IMR-90 (cell line): ENCODE data around the gene GLIS1. TPM values are rescaled to one million over a fixed set of nuclear protein-coding genes. Genes with fewer than 3 reads are reported as not detected.

Experiments
- ATAC-seq: fragments of 200-7000 bp; cut with Tn5 transposase; 2 replicates; pipeline ENCODE4 v1.9.1; 2020; ENCODE audit warnings: low read depth, mild to moderate bottlenecking, moderate library complexity
- BruUV-seq: library from RNA; stranded (reverse); fragments of 400-500 nt; replicated peaks from 2 replicates; lab custom pipeline; 2021; lab: Mats Ljungman, UMichigan
- CTCF ChIA-PET: fragments of 300-600 bp; formaldehyde crosslinking; extraction: SDS; loops from one replicate; lab custom pipeline; 2021; ENCODE audit warnings: antibody characterized with exemption; lab: Yijun Ruan, JAX
- POLR2A ChIA-PET: fragments of 300-600 bp; sonication (Branson Sonifier 250); formaldehyde crosslinking; loops from one replicate; lab custom pipeline; 2022; ENCODE audit warnings: antibody characterized with exemption; ENCODE audit not compliant: unreplicated experiment; lab: Charles Lee
- DNase-seq: peaks from one replicate; pipeline ENCODE4 v3.0.0; 2013
- H2AFZ ChIP-seq: replicated peaks from 2 replicates; pipeline ENCODE3; 2013; ENCODE audit warnings: low read length, mild to moderate bottlenecking; ENCODE audit not compliant: poor library complexity
- H2AK5ac ChIP-seq: 2 replicates; pipeline ENCODE4 v1.6.1; 2013; ENCODE audit warnings: low read depth, low read length, inconsistent platforms
- H2AK9ac ChIP-seq: replicated peaks from 2 replicates; pipeline ENCODE3; 2013; ENCODE audit warnings: mild to moderate bottlenecking, low read depth, low read length, moderate library complexity; ENCODE audit not compliant: poor library complexity
- H2BK120ac ChIP-seq: 2 replicates; pipeline ENCODE4 v1.6.1; 2013; ENCODE audit warnings: low read depth, low read length, inconsistent platforms
- H2BK15ac ChIP-seq: 3 replicates; pipeline ENCODE4 v1.6.1; 2013; ENCODE audit warnings: low read depth, low read length, inconsistent platforms
- H2BK20ac ChIP-seq: 2 replicates; pipeline ENCODE4 v1.6.1; 2013; ENCODE audit warnings: low read depth, mild to moderate bottlenecking, inconsistent platforms, low read length, moderate library complexity
- H2BK5ac ChIP-seq: 2 replicates; pipeline ENCODE4 v1.6.1; 2013; ENCODE audit warnings: mild to moderate bottlenecking, low read depth, low read length, inconsistent platforms; ENCODE audit not compliant: poor library complexity, severe bottlenecking
- H3K14ac ChIP-seq: replicated peaks from 2 replicates; pipeline ENCODE4 v1.6.1; 2013; ENCODE audit warnings: low read depth, low read length, inconsistent platforms
- H3K18ac ChIP-seq: 2 replicates; pipeline ENCODE4 v1.6.1; 2013; ENCODE audit warnings: low read depth, low read length, control low read depth
- H3K23ac ChIP-seq: 2 replicates; pipeline ENCODE4 v1.6.1; 2013; ENCODE audit warnings: low read depth, low read length, inconsistent platforms
- H3K27ac ChIP-seq: 2 replicates; pipeline ENCODE4 v1.5.1; 2013; ENCODE audit warnings: mild to moderate bottlenecking, control low read depth, low read length; ENCODE audit not compliant: insufficient read depth
- H3K27me3 ChIP-seq: 2 replicates; pipeline ENCODE4 v1.6.1; 2013; ENCODE audit warnings: low read length; ENCODE audit not compliant: control insufficient read depth, insufficient read depth
- H3K36me3 ChIP-seq: 2 replicates; pipeline ENCODE4 v1.6.1; 2013; ENCODE audit warnings: low read length, mixed read lengths; ENCODE audit not compliant: control insufficient read depth, insufficient read depth
- H3K4ac ChIP-seq: 2 replicates; pipeline ENCODE4 v1.6.1; 2013; ENCODE audit warnings: low read depth, low read length, inconsistent platforms
- H3K4me1 ChIP-seq: 2 replicates; pipeline ENCODE4 v1.6.1; 2013; ENCODE audit warnings: low read length, mixed read lengths; ENCODE audit not compliant: control insufficient read depth, insufficient read depth
- H3K4me2 ChIP-seq: 2 replicates; pipeline ENCODE4 v1.6.1; 2013; ENCODE audit warnings: low read depth, mild to moderate bottlenecking, control low read depth, low read length, moderate library complexity
- H3K4me3 ChIP-seq: 2 replicates; pipeline ENCODE4 v1.5.1; 2013; ENCODE audit warnings: low read depth, mild to moderate bottlenecking, control low read depth, low read length, moderate library complexity; ENCODE audit not compliant: insufficient read depth
- H3K56ac ChIP-seq: 2 replicates; pipeline ENCODE4 v1.6.1; 2013; ENCODE audit warnings: low read length, inconsistent platforms; ENCODE audit not compliant: insufficient read depth; ENCODE audit errors: extremely low read depth
- H3K79me1 ChIP-seq, 2 experiments: 2 replicates each; pipeline ENCODE4 v1.6.1; 2013; ENCODE audit warnings: low read length in 2 of 2, inconsistent platforms in 1 of 2, low read depth in 1 of 2
- H3K9ac ChIP-seq: 2 replicates; pipeline ENCODE4 v1.6.1; 2013; ENCODE audit warnings: low read depth, low read length, control low read depth
- H3K9me1 ChIP-seq: 2 replicates; pipeline ENCODE4 v1.6.1; 2013; ENCODE audit warnings: low read length, inconsistent platforms; ENCODE audit not compliant: insufficient read depth
- H3K9me3 ChIP-seq: 2 replicates; pipeline ENCODE4 v1.6.1; 2013; ENCODE audit warnings: low read length; ENCODE audit not compliant: control insufficient read depth, insufficient read depth
- H4K20me1 ChIP-seq: 2 replicates; pipeline ENCODE4 v1.6.1; 2013; ENCODE audit warnings: low read length, inconsistent platforms; ENCODE audit not compliant: insufficient read depth
- H4K5ac ChIP-seq: 2 replicates; pipeline ENCODE4 v1.6.1; 2013; ENCODE audit warnings: mild to moderate bottlenecking, low read depth, low read length, control low read depth
- H4K8ac ChIP-seq, 2 experiments: 2 replicates each; pipeline ENCODE4 v1.6.1; 2013; ENCODE audit warnings: low read depth in 2 of 2, low read length in 2 of 2, control low read depth in 1 of 2, inconsistent platforms in 1 of 2
- H4K91ac ChIP-seq: 2 replicates; pipeline ENCODE4 v1.6.1; 2013; ENCODE audit warnings: low read depth, low read length, inconsistent platforms; ENCODE audit not compliant: insufficient read depth
- BHLHE40 ChIP-seq: fragments of 150-350 bp; IDR thresholded peaks from 2 replicates; pipeline ENCODE4 v1.6.1; 2016; ENCODE audit warnings: mild to moderate bottlenecking, low read depth, low read length
- ELK1 ChIP-seq: fragments of 150-350 bp; IDR thresholded peaks from 2 replicates; pipeline ENCODE4 v1.6.1; 2016; ENCODE audit warnings: low read depth, mild to moderate bottlenecking, low read length, moderate library complexity, borderline replicate concordance
- SMC3 ChIP-seq: fragments of 150-350 bp; IDR thresholded peaks from 2 replicates; pipeline ENCODE4 v1.6.1; 2016; ENCODE audit warnings: low read depth, mild to moderate bottlenecking, antibody characterized with exemption, low read length, moderate library complexity
- WGBS, 2 experiments: methylation state at CpG; one replicate each; pipeline versions ENCODE4 v1.1.5 to v1.1.7; 2013; ENCODE audit warnings: missing lambda C conversion rate in 2 of 2; ENCODE audit not compliant: insufficient read length in 1 of 2; ENCODE audit errors: extremely low coverage in 2 of 2; 5-methylcytosine and 5-hydroxymethylcytosine counted together
- dilution Hi-C: fragments of 300-500 bp; cut with HindIII; formaldehyde crosslinking; loops from one replicate; pipeline ENCODE4 v1.14.3; 2018; ENCODE audit warnings: low sequenced_read_pairs; ENCODE audit not compliant: unreplicated experiment
- in situ Hi-C: fragments of 300-500 bp; cut with MboI; formaldehyde crosslinking; loops from 3 replicates; pipeline ENCODE4 v1.14.3; 2019; ENCODE audit warnings: low sequenced_read_pairs, inconsistent platforms, mixed read lengths
- intact Hi-C: fragments of 100-400 bp; cut with micrococcal nuclease; formaldehyde crosslinking; loops from 2 replicates; pipeline ENCODE4 v1.10.0; 2022
- polyA plus RNA-seq, 3 experiments: library from polyadenylated mRNA; depleted of rRNA; stranded (reverse); fragments of >200 nt; gene quantifications; 2 replicates each; pipeline ENCODE4 v1.2.3, GENCODE V29; 2012; ENCODE audit warnings: low replicate concordance in 1 of 3
- total RNA-seq: library from RNA; depleted of rRNA; stranded (reverse); fragments of >200 nt; gene quantifications from 2 replicates; pipeline ENCODE4 v1.2.3, GENCODE V29; 2012

Gene GLIS1
- total and polyA plus RNA-seq, 2 of the 4 experiments (the other 2 are of a cell fraction), result 0.18 to 2.3 TPM

GRCh38 chr1:53552981-53553733 lies 185.8 kb downstream of the GLIS1 start:
- DNase-seq (peak; percentile 45), ATAC-seq (no peak)
- H2BK15ac ChIP-seq, result no peak overlapping the region
- H3K36me3 ChIP-seq, result peaks cover 2% of the 10 kb centered on the region; the same call in 1 of the 2 replicates
- H2BK20ac ChIP-seq, result no peak overlapping the region
- peaks cover 23% of the 10 kb centered on the region for H4K20me1 ChIP-seq
- in situ Hi-C loops (no loop called here), dilution Hi-C loops (no loop called here), intact Hi-C loops (no loop called here)
- H2AK5ac ChIP-seq, result no peak overlapping the region
- H3K14ac ChIP-seq, result no peak overlapping the region
- H2BK120ac ChIP-seq, result no peak overlapping the region
- ChIA-PET CTCF (interaction anchor here (1.0 to 1.5 kb wide), 4 partner anchors 10 to 20 kb away, joined by 3 to 4 read pairs (median 3); no protein-coding TSS in a partner anchor), POLR2A (no interaction called here)
- H3K4me3 ChIP-seq, result no peak overlapping the region
- no peaks in the 10 kb centered on the region for H3K27me3 ChIP-seq
- no peak overlapping the region for H4K91ac ChIP-seq
- H3K56ac ChIP-seq, result no peak overlapping the region
- H4K8ac ChIP-seq, result no peak overlapping the region
- H3K4me1 ChIP-seq, result peaks cover 4% of the 10 kb centered on the region; the same call in 1 of the 2 replicates
- no peaks in the 10 kb centered on the region for H3K9me3 ChIP-seq
- H3K79me1 ChIP-seq, result peaks cover 0 to 16% of the 10 kb centered on the region in 2 experiments; a peak in 1 of 4 replicates
- no peak overlapping the region for H4K5ac ChIP-seq
- no peak overlapping the region for H2BK5ac ChIP-seq
- BruUV-seq, result no TSS peak
- no peak overlapping the region for H3K23ac ChIP-seq
- 72% methylated on average over 3 of the region's 10 CpGs; no CpG with 5 or more reads in 1 of the 2 experiments for WGBS, 2 experiments
- peaks cover 17% of the 10 kb centered on the region for H3K9me1 ChIP-seq
- H3K18ac ChIP-seq, result no peak overlapping the region
- no peak overlapping the region for H3K4ac ChIP-seq
- TF ChIP-seq SMC3, result no peak
- TF ChIP-seq BHLHE40, result peak; percentile 16; the same call in 1 of the 2 replicates
- TF ChIP-seq ELK1, result no peak
- H2AK9ac ChIP-seq, result no peak overlapping the region
- H3K27ac ChIP-seq, result no peak overlapping the region
- no peak overlapping the region for H3K9ac ChIP-seq
- no peak overlapping the region for H2AFZ ChIP-seq
- no peak overlapping the region for H3K4me2 ChIP-seq
